Keratinocyte (primary cell): ENCODE results near the gene NTRK1. TPM values are rescaled to one million over a fixed set of nuclear protein-coding genes. Genes with fewer than 3 reads are reported as not detected.

ENCODE experiments used
- DNase-seq: peaks from one replicate; pipeline ENCODE4 v3.0.0-alpha.2; 2011; ENCODE audit warnings: low read depth, missing footprints, low spot score
- FAIRE-seq: peaks from 2 replicates; lab custom pipeline; 2011; peaks lifted over from hg19 to GRCh38; lab: Jason Lieb, UNC
- H2AFZ ChIP-seq: 2 replicates; pipeline ENCODE4 v1.6.0; 2012; ENCODE audit warnings: low read length, control low read depth, inconsistent platforms; ENCODE audit not compliant: control insufficient read depth
- H3K27ac ChIP-seq: 2 replicates; pipeline ENCODE4 v1.5.1; 2011; ENCODE audit warnings: low read length; ENCODE audit not compliant: control insufficient read depth, insufficient read depth
- H3K27me3 ChIP-seq: 3 replicates; pipeline ENCODE4 v1.6.0; 2011; ENCODE audit warnings: low read length; ENCODE audit not compliant: control insufficient read depth, insufficient read depth; ENCODE audit errors: extremely low read depth
- H3K36me3 ChIP-seq, 2 experiments: 2 replicates in 1 of 2; 3 replicates in 1 of 2; pipeline ENCODE4 v1.5.1; 2011; ENCODE audit warnings: low read length in 2 of 2, mild to moderate bottlenecking in 1 of 2; ENCODE audit not compliant: control insufficient read depth in 2 of 2, insufficient read depth in 2 of 2; ENCODE audit errors: extremely low read depth in 1 of 2
- H3K4me1 ChIP-seq: 3 replicates; pipeline ENCODE4 v1.5.1; 2011; ENCODE audit warnings: low read length; ENCODE audit not compliant: control insufficient read depth, insufficient read depth; ENCODE audit errors: extremely low read depth
- H3K4me2 ChIP-seq: 3 replicates; pipeline ENCODE4 v1.6.0; 2011; ENCODE audit warnings: low read depth, low read length; ENCODE audit not compliant: control insufficient read depth, insufficient read depth; ENCODE audit errors: extremely low read depth
- H3K4me3 ChIP-seq, 3 experiments: fragments of 200-600 bp in 1 of 3; sonication (generic) in 1 of 3; 2 replicates in 2 of 3; 3 replicates in 1 of 3; pipeline ENCODE4 v1.5.1; 2011 to 2016; ENCODE audit warnings: low read length in 3 of 3, mild to moderate bottlenecking in 3 of 3, control low read depth in 2 of 3, inconsistent platforms in 1 of 3, low read depth in 1 of 3, mixed read lengths in 1 of 3, mixed run types in 1 of 3, moderate library complexity in 1 of 3; ENCODE audit not compliant: control insufficient read depth in 2 of 3, insufficient read depth in 2 of 3; ENCODE audit errors: extremely low read depth in 1 of 3
- H3K79me2 ChIP-seq: 2 replicates; pipeline ENCODE4 v1.6.0; 2012; ENCODE audit warnings: low read length; ENCODE audit not compliant: control insufficient read depth, insufficient read depth
- H3K9ac ChIP-seq: 3 replicates; pipeline ENCODE4 v1.6.0; 2011; ENCODE audit warnings: low read length; ENCODE audit not compliant: control insufficient read depth, insufficient read depth; ENCODE audit errors: extremely low read depth
- H3K9me1 ChIP-seq: 3 replicates; pipeline ENCODE4 v1.6.0; 2011; ENCODE audit warnings: low read length; ENCODE audit not compliant: control insufficient read depth, insufficient read depth; ENCODE audit errors: extremely low read depth
- H3K9me3 ChIP-seq: 2 replicates; pipeline ENCODE4 v1.5.1; 2012; ENCODE audit warnings: low read depth, low read length; ENCODE audit not compliant: control insufficient read depth
- H4K20me1 ChIP-seq: 3 replicates; pipeline ENCODE4 v1.6.0; 2011; ENCODE audit warnings: low read length; ENCODE audit not compliant: control insufficient read depth, insufficient read depth; ENCODE audit errors: extremely low read depth
- EZH2 ChIP-seq: IDR thresholded peaks from one replicate; pipeline ENCODE4 v1.6.1; 2012; ENCODE audit warnings: inconsistent platforms, mild to moderate bottlenecking, low read length, moderate library complexity
- dilution Hi-C: fragments of 300-500 bp; cut with MboI; formaldehyde crosslinking; loops from one replicate; pipeline ENCODE4 v1.7.0; 2020; ENCODE audit warnings: low sequenced_read_pairs; ENCODE audit not compliant: extremely low pct_ligation_motif_present
- polyA plus RNA-seq, 5 experiments: library from polyadenylated mRNA; depleted of rRNA in 3 of 5; stranded (reverse) in 3 of 5; stranded (forward) in 1 of 5; unstranded in 1 of 5; fragments of >200 nt; gene quantifications; 1 replicate in 1 of 5; 2 replicates in 3 of 5; 3 replicates in 1 of 5; pipeline versions ENCODE4 v1.2.1 to v1.2.3, GENCODE V29; 2011 to 2012; ENCODE audit warnings: missing spikeins in 2 of 5, low read depth in 1 of 5, low replicate concordance in 1 of 5
- TF ChIP-seq, protein P1 (sequence below), 3 experiments: IDR thresholded peaks in 1 of 3; conservative IDR thresholded peaks in 1 of 3; optimal IDR thresholded peaks in 1 of 3; 2 replicates in 2 of 3; 3 replicates in 1 of 3; pipeline versions ENCODE3 to v1.5.1; 2011; ENCODE audit warnings: low read length in 3 of 3, mild to moderate bottlenecking in 3 of 3, moderate library complexity in 2 of 3, control low read depth in 1 of 3, inconsistent platforms in 1 of 3; ENCODE audit not compliant: insufficient read depth in 2 of 3; ENCODE audit errors: extremely low read depth in 1 of 3

NTRK1 gene
- polyA plus RNA-seq, 1 donor (not counting 4 experiments of a cell fraction or from before 2014, with no cell fraction given), result 0.03 TPM

DNA sequence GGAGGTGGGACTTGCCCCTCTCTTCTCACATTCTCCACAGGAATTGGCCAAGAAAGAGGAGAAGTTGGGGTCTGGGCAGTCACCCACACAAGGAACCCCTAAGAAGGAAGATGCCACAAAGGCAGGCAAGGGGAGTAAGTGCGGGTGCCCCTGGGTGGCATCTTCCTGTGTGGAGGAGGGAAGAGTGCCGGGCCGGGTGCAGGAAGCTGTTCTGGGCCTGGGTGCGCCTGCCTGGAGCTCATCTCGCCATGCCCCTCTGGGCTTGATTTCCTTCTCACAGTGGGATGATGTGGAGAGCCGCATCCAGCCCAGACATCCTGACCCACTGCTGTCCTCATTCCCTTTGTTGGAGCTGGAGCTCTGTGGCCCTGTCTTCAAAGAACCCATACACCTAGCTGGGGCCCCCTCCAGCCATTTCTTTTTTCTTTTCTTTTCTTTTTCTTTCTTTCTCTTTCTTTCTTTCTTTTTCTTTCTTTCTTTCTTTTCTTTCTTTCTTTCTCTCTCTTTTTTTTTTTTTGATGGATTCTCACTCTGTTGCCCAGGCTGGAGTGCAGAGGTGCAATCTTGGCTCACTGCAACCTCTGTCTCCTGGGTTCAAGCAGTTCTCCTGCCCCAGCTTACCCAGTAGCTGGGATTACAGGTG is 69.1 kb downstream of the NTRK1 start:
- H3K9me3 ChIP-seq, result no peaks in the 10 kb centered on the region
- no peak overlapping the region for H2AFZ ChIP-seq
- H3K9ac ChIP-seq, result no peak overlapping the region
- peaks cover 10% of the 10 kb centered on the region for H3K4me1 ChIP-seq
- FAIRE-seq (no peak), DNase-seq (no peak)
- no peak overlapping the region for H3K4me2 ChIP-seq
- H4K20me1 ChIP-seq, result no peaks in the 10 kb centered on the region
- H3K9me1 ChIP-seq, result no peaks in the 10 kb centered on the region
- no peak for TF ChIP-seq EZH2
- TF ChIP-seq, protein P1, sequence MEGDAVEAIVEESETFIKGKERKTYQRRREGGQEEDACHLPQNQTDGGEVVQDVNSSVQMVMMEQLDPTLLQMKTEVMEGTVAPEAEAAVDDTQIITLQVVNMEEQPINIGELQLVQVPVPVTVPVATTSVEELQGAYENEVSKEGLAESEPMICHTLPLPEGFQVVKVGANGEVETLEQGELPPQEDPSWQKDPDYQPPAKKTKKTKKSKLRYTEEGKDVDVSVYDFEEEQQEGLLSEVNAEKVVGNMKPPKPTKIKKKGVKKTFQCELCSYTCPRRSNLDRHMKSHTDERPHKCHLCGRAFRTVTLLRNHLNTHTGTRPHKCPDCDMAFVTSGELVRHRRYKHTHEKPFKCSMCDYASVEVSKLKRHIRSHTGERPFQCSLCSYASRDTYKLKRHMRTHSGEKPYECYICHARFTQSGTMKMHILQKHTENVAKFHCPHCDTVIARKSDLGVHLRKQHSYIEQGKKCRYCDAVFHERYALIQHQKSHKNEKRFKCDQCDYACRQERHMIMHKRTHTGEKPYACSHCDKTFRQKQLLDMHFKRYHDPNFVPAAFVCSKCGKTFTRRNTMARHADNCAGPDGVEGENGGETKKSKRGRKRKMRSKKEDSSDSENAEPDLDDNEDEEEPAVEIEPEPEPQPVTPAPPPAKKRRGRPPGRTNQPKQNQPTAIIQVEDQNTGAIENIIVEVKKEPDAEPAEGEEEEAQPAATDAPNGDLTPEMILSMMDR (optimal IDR thresholded peaks at IDR 0.05 in 1 of 3, IDR thresholded peaks at IDR 0.05 in 1 of 3, conservative IDR thresholded peaks at IDR 0.05 in 1 of 3; ENCODE audit: extremely low read depth in 1 of 3, insufficient read depth in 2 of 3, low read length in 3 of 3), result no peak
- H3K4me3 ChIP-seq, result no peak overlapping the region
- H3K79me2 ChIP-seq, result no peaks in the 10 kb centered on the region
- no peaks in the 10 kb centered on the region for H3K36me3 ChIP-seq
- dilution Hi-C loops, result no loop called here
- H3K27ac ChIP-seq, result no peak overlapping the region
- peaks cover 49% of the 10 kb centered on the region for H3K27me3 ChIP-seq

DNA sequence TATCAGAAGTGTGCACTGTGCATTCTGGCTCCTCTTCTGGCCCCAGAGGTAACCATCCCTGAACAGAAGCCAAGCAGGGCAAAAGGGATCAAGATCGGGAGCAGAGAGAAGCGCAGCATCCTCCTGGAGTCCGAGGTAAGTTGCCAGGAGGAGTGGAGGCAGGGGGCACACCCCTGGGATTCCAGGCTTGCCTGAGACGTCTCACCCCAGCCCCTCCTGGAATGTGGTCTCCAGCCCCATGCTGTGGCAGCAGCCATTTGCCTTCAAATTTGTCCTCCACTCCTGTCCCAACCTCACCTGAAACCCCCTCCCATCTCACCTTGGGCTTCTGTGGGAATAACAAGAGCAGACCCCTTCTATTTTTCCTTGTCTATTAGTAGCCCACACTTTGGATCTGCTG is 69.8 kb downstream of the NTRK1 start:
- no peaks in the 10 kb centered on the region for H3K9me3 ChIP-seq
- no peak overlapping the region for H3K27ac ChIP-seq
- no peak overlapping the region for H2AFZ ChIP-seq
- H3K9ac ChIP-seq, result no peak overlapping the region
- peaks cover 0 to 3% of the 10 kb centered on the region in 2 experiments for H3K36me3 ChIP-seq
- DNase-seq, result no peak
- no peaks in the 10 kb centered on the region for H3K9me1 ChIP-seq
- no peaks in the 10 kb centered on the region for H4K20me1 ChIP-seq
- H3K4me1 ChIP-seq, result peaks cover 10% of the 10 kb centered on the region
- dilution Hi-C loops, result no loop called here
- TF ChIP-seq, protein P1 (optimal IDR thresholded peaks at IDR 0.05 in 1 of 3, IDR thresholded peaks at IDR 0.05 in 1 of 3, conservative IDR thresholded peaks at IDR 0.05 in 1 of 3; ENCODE audit: extremely low read depth in 1 of 3, insufficient read depth in 2 of 3, low read length in 3 of 3), result no peak
- TF ChIP-seq EZH2, result no peak
- H3K4me3 ChIP-seq, result no peak overlapping the region
- no peak for FAIRE-seq
- no peak overlapping the region for H3K4me2 ChIP-seq
- H3K79me2 ChIP-seq, result no peaks in the 10 kb centered on the region
- H3K27me3 ChIP-seq, result peaks cover 42% of the 10 kb centered on the region

Other genes with a start within 250 kb of the NTRK1 start
- not detected in 3 replicates for gene HAPLN2, start 241.4 kb upstream of the NTRK1 start, polyA plus RNA-seq
- not detected in 3 replicates for gene BCAN, start 218.7 kb upstream of the NTRK1 start, polyA plus RNA-seq
- 0.01 TPM in 2 of 3 replicates, not detected in the other for gene NES, start 183.5 kb upstream of the NTRK1 start, polyA plus RNA-seq
- 6.5 to 12.7 TPM (median 8.4 TPM) in 3 replicates for gene CRABP2, start 155.3 kb upstream of the NTRK1 start, polyA plus RNA-seq
- gene METTL25B, start 132.4 kb upstream of the NTRK1 start, polyA plus RNA-seq, result 6.0 to 10.7 TPM (median 6.3 TPM) in 3 replicates
- gene ISG20L2, start 132.1 kb upstream of the NTRK1 start, polyA plus RNA-seq, result 48.1 to 56.6 TPM (median 48.6 TPM) in 3 replicates
- 111 to 157 TPM (median 122 TPM) in 3 replicates for gene MRPL24, start 119.8 kb upstream of the NTRK1 start, polyA plus RNA-seq
- 172 to 240 TPM (median 196 TPM) in 3 replicates for gene HDGF, start 109.2 kb upstream of the NTRK1 start, polyA plus RNA-seq
- 29.9 to 70.7 TPM (median 40.4 TPM) in 3 replicates for gene PRCC, start 93.3 kb upstream of the NTRK1 start, polyA plus RNA-seq
- gene SH2D2A, start 44.0 kb upstream of the NTRK1 start, polyA plus RNA-seq, result 1.9 to 4.5 TPM (median 2.5 TPM) in 3 replicates
- not detected in 3 replicates for gene INSRR, start 1.7 kb upstream of the NTRK1 start, polyA plus RNA-seq
- gene PEAR1, start 32.9 kb downstream of the NTRK1 start, polyA plus RNA-seq, result 4.0 to 4.8 TPM (median 4.2 TPM) in 3 replicates
- gene LRRC71, start 59.8 kb downstream of the NTRK1 start, polyA plus RNA-seq, result not detected in 3 replicates
- 7.8 to 13.0 TPM (median 8.0 TPM) in 3 replicates for gene ARHGEF11, start 184.9 kb downstream of the NTRK1 start, polyA plus RNA-seq
- gene ETV3L, start 238.9 kb downstream of the NTRK1 start, polyA plus RNA-seq, result not detected in 3 replicates